Astrocyte (in vitro differentiated cells and primary cell): ENCODE measurements around the gene SUPT20HL2.

ENCODE experiments used
- EZH2 ChIP-seq: IDR thresholded peaks from 2 replicates; pipeline ENCODE4 v1.6.1; 2012; ENCODE audit warnings: mild to moderate bottlenecking, low read length, inconsistent platforms; ENCODE audit not compliant: insufficient read depth
- TF ChIP-seq, protein P1 (sequence below): IDR thresholded peaks from 2 replicates; pipeline ENCODE4 v1.5.1; 2011; ENCODE audit warnings: low read depth, mild to moderate bottlenecking, inconsistent platforms, low read length, moderate library complexity; ENCODE audit not compliant: insufficient read depth

DNA sequence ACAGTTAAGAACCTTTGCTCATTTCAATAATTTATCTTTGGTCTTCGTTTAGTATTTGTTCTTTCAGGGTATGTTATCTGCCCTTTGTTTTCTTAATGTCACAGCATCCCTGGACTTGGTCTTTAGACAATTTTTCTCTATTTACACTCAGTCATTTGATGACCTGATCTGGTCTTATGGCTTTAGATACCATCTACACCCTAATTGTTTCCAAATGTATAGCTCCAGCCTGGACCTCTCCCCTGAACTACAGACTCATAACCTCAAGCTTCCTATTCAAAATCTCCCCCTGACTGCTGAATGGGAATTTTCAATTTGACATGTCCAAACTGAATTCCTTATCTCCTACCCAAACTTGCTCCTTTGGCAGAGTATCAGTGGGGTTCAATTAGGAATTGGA, 3.7 kb upstream of the SUPT20HL2 start:
- TF ChIP-seq, protein P1, sequence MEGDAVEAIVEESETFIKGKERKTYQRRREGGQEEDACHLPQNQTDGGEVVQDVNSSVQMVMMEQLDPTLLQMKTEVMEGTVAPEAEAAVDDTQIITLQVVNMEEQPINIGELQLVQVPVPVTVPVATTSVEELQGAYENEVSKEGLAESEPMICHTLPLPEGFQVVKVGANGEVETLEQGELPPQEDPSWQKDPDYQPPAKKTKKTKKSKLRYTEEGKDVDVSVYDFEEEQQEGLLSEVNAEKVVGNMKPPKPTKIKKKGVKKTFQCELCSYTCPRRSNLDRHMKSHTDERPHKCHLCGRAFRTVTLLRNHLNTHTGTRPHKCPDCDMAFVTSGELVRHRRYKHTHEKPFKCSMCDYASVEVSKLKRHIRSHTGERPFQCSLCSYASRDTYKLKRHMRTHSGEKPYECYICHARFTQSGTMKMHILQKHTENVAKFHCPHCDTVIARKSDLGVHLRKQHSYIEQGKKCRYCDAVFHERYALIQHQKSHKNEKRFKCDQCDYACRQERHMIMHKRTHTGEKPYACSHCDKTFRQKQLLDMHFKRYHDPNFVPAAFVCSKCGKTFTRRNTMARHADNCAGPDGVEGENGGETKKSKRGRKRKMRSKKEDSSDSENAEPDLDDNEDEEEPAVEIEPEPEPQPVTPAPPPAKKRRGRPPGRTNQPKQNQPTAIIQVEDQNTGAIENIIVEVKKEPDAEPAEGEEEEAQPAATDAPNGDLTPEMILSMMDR = no peak
- no peak for TF ChIP-seq EZH2
